SK-N-SH (cell line): ENCODE results near the gene MPZ.

ENCODE experiments used
- EP300 ChIP-seq, 2 experiments: IDR thresholded peaks; 2 replicates each; pipeline versions ENCODE4 v1.4.0 to v1.6.1; 2012; ENCODE audit warnings: borderline replicate concordance in 1 of 2, low read depth in 1 of 2, low read length in 1 of 2
- POLR2AphosphoS5 ChIP-seq: IDR thresholded peaks from 2 replicates; pipeline ENCODE4 v1.6.1; 2012; ENCODE audit warnings: low read depth, low read length
- RXRA ChIP-seq: IDR thresholded peaks from 2 replicates; pipeline ENCODE4 v1.4.0; 2012; ENCODE audit warnings: low read depth, mild to moderate bottlenecking, borderline replicate concordance
- SMC3 ChIP-seq: IDR thresholded peaks from 2 replicates; pipeline ENCODE4 v1.6.1; 2012; ENCODE audit warnings: low read depth, low read length, improper control_type of control experiment
- TAF1 ChIP-seq: IDR thresholded peaks from 2 replicates; pipeline ENCODE4 v1.6.1; 2012; ENCODE audit warnings: low read depth, mild to moderate bottlenecking, low read length, moderate library complexity, borderline replicate concordance
- TF ChIP-seq, protein P1 (sequence below): IDR thresholded peaks from 2 replicates; pipeline ENCODE4 v1.4.0; 2012; ENCODE audit warnings: low read depth
- TF ChIP-seq, protein P2 (sequence below): IDR thresholded peaks from 2 replicates; pipeline ENCODE4 v1.4.0; 2012; ENCODE audit warnings: low read depth, borderline replicate concordance
- TF ChIP-seq, protein P3 (sequence below): fragments of 150-350 bp; IDR thresholded peaks from 2 replicates; pipeline ENCODE4 v1.6.1; 2017; ENCODE audit warnings: antibody characterized with exemption, low read length, low read depth, borderline replicate concordance
- TF ChIP-seq, protein P4 (sequence below): fragments of 200-600 bp; sonication (generic); IDR thresholded peaks from 2 replicates; pipeline ENCODE4 v1.6.1; 2017; ENCODE audit warnings: antibody characterized with exemption, mild to moderate bottlenecking, moderate library complexity

DNA sequence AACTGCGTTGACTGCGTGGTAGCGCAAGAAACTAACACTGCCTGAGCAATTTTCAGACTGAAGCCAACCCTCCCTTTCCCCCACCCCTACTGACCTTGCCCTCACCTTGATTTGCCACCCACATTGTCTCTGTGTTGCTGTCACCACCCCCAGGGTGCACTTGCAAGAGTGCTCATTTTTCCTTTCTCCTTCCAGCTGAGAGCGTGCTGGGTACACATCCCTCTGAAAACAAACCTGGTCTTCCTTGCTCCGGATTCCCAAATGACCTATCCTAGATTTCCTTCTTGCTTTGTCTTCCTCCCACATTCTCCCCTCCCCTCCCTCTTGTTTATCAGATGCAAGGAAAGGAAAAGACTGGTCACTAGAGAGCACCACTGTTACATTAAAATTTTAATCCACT is 24.2 kb downstream of the MPZ start:
- TF ChIP-seq, protein P1, sequence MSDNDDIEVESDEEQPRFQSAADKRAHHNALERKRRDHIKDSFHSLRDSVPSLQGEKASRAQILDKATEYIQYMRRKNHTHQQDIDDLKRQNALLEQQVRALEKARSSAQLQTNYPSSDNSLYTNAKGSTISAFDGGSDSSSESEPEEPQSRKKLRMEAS, result no peak
- TF ChIP-seq EP300 (IDR thresholded peaks at IDR 0.05; ENCODE audit: borderline replicate concordance in 1 of 2, low read depth in 1 of 2, low read length in 1 of 2), result no peak
- TF ChIP-seq, protein P2, sequence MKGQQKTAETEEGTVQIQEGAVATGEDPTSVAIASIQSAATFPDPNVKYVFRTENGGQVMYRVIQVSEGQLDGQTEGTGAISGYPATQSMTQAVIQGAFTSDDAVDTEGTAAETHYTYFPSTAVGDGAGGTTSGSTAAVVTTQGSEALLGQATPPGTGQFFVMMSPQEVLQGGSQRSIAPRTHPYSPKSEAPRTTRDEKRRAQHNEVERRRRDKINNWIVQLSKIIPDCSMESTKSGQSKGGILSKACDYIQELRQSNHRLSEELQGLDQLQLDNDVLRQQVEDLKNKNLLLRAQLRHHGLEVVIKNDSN, result no peak
- TF ChIP-seq RXRA, result no peak
- TF ChIP-seq, protein P3, sequence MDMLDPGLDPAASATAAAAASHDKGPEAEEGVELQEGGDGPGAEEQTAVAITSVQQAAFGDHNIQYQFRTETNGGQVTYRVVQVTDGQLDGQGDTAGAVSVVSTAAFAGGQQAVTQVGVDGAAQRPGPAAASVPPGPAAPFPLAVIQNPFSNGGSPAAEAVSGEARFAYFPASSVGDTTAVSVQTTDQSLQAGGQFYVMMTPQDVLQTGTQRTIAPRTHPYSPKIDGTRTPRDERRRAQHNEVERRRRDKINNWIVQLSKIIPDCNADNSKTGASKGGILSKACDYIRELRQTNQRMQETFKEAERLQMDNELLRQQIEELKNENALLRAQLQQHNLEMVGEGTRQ, result no peak
- no peak for TF ChIP-seq TAF1
- TF ChIP-seq SMC3, result no peak
- no peak for TF ChIP-seq POLR2AphosphoS5
- TF ChIP-seq, protein P4, sequence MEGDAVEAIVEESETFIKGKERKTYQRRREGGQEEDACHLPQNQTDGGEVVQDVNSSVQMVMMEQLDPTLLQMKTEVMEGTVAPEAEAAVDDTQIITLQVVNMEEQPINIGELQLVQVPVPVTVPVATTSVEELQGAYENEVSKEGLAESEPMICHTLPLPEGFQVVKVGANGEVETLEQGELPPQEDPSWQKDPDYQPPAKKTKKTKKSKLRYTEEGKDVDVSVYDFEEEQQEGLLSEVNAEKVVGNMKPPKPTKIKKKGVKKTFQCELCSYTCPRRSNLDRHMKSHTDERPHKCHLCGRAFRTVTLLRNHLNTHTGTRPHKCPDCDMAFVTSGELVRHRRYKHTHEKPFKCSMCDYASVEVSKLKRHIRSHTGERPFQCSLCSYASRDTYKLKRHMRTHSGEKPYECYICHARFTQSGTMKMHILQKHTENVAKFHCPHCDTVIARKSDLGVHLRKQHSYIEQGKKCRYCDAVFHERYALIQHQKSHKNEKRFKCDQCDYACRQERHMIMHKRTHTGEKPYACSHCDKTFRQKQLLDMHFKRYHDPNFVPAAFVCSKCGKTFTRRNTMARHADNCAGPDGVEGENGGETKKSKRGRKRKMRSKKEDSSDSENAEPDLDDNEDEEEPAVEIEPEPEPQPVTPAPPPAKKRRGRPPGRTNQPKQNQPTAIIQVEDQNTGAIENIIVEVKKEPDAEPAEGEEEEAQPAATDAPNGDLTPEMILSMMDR, result no peak
